NCI-H2029 treated with DMSO at 0.1 percent for 48 hours (cell line): Measurements from ENCODE around the gene ACP6.
"Not testable (repeated sequence)": the region's sequence is repeated elsewhere in the genome, so short reads cannot be mapped to it uniquely, and the experiment has no call there.

Experiments
- DNase-seq: peaks from one replicate; lab custom pipeline; 2025; lab: John Stamatoyannopoulos, UW

The ACP6 gene

DNA sequence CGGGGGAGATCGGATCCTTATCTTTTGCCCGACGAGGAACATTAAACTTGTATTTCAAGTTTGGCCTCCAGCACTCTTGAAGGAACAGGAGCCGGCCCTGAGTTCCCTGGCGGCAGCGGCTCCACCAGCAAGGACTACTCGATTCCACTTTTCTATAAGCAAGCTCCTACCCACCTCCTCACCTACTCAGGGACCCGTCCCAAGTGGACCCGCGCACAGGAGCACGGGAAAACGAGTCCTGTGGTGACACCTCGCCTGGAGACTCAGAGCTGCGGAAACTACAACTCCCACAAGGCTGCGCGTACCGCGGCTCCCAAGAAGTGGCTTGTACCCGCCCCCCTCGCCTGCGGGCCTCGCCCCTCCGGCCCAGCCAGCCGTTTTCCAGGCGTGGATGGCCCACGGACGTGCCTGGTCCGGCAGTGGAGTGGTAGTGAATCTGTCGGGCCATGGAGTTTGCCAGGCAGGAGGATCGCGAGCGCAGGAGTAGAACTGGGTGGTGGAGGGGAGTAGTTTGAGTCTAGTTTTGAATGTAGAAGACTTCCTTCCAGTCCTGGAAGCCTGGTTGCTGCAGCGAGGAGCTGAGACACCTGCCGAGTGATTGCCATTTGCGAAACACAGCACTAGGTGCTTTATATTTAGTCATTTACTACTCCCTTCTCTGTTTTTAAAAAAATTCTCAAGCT lies at the start of gene ACP6:
Gene ACP6 (minus strand): TSS at position 206 of the 683 bp plus-strand sequence. CDS start 476 bp downstream, outside the sequence.
- DNase-seq: peak; percentile 65

DNA sequence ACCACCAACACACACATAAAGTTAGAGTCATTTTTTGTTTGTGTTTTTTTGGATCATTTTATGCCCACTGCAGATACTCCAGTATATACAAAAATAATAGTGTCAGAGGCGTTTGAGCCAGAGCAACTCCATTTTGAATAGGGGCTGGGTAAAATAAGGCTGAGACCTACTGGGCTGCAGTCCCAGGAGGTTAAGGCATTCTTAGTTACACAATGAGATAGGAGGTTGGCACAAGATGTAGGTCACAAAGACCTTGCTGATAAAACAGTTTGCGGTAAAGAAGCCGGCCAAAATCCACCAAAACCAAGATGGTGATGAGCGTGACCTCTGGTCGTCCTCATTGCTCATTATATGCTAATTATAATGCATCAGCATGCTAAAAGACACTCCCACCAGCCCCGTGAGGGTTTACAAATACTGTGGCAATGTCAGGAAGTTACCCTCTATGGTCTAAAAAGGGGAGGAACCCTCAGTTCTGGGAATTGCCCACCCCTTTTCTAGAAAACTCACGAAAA lies 49.4 kb upstream of the ACP6 start:
- DNase-seq: no peak

DNA sequence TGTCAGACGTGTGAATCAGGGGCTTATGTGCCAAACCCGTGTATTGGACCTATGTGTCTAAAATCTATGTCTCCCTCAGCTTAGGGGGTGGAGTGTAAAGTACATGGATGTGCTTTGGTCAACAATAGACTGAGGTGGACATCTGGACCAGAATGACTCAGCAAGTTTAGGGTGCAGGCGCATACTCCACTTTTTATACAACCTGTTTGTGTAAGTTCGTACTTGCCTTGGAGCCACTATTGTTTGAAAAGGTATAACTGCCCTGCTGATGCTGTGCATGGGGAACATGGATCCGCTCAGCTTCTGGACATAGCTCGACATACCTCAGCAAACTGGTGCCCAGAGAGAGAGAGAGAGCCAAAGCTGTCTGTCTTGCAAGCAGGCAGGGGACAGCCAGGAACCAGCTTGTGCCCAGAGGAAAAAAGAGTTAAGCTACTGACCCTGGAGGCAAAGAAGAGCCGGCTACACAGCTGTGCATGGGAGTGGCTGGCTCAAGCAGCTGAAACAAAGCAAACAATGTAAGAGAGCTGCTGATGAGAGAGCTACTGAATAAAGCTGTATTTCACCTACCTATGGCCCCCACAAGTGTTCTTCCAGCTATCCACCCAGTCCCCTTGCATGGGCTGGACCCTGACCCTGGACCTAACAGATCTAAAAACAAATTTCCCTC lies 48.8 kb upstream of the ACP6 start:
- DNase-seq: no peak

DNA sequence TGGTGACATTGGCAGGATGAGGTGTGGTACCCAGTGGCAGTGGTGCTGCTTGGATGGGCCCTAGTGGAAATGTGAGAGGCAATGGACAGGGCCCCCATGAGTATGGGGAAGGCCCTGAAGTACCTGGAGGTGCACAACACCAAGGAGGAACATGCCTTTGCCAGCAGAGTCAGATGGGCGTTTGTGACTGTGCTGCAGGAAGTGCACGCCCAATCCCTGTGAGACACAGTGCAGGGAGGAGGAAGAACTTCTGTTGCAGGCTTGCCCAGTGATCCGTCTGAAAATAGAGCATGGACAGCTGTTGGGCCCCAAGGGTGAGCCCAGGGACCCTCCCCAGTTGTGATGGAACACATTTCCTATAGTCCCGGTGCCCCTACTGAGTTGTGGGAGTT lies 47.4 kb upstream of the ACP6 start:
- no peak for DNase-seq

DNA sequence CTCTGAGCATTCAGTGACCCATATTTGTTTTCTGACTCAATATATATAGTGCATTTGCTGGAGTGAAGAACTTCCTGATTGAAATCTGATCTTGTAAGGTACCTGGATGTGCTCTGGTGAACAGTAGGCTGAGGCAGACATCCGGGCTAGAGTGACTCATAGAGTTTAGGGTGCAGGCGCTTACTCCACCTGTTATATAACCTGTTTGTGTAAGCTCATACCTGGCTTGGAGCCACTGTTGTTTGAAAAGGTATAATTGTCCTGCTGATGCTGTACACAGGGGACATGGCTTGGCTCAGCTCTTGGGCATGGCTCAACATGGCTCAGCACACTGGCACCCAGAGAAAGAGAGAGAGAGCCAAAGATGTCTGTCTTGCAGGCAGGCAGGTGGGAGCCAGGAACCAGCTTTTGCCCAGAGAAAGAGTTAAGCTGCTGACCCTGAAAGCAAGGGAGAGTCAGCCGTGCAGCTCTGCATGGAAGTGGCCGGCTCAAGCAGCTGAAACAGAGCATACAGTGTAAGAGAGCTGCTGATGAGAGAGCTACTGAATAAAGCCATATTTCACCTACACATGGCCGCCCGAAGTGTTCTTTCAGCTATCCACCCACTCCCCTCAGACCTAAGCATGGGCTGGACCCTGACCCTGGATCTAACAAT lies 46.9 kb upstream of the ACP6 start:
- DNase-seq: peak; percentile 93

DNA sequence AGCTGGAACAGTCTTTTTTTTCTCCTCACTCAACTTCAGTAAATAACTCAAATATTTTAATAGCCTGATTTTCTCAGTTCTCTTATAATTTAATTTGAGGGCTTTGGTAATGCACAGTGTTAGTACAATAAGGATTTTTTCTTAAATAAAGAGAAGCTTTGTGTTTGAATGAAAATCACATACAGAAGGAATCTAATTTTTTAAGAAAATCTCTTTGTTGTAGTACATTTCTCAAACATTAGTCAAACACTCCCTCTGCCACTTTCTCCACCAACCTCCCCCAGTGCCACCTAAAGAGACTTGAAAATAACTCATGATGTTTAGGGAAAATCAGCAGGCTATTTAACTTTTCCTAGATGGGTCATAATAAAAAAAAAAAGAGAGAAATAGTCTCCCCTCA lies 42.3 kb upstream of the ACP6 start:
- DNase-seq: no peak

DNA sequence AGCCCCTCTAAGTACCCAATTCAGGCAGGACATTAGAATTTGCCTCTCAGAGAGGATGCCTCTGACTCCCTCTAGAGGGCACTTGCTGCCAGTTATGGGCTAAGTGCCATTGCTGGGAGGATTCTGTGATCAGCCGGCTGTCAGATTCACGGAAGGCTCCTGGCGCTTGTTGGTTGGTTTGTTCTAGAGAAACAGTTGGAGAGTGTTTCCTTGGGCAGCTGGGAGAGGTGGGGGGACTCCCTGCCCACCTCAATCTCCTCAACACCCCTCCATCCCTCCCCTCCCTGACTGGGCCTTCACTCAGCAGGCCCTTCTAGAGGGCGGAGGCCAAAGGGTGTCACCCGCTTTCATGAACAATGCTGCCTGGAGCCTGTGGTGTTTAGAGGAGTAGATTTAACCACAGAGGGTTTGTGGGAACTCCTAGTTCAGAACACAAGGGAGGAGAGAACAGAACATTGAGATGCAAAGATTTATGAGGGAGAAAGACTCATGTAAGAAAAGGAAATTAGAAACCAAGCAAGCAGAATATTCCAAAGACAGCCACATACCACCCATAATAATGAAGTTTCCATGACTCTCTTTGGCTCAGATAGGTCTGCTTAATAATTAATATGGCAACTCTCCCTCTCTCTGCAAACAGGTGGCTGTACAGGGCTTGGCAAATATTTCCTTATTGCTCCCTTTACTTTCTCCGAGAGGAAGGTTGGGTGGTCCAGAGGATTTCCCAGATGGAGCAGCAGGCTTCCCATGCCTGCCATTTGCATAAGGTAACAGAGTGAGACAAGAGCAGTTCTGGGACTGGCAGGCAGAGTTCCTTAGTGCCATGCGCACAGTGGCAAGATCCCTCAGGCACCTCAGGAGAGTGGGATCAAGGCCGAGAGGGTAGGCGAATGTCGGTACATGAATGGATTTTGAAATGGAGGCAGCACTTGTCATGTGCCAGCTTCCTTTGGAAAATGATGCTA lies 30.0 kb upstream of the ACP6 start:
- DNase-seq: peak; percentile 60

DNA sequence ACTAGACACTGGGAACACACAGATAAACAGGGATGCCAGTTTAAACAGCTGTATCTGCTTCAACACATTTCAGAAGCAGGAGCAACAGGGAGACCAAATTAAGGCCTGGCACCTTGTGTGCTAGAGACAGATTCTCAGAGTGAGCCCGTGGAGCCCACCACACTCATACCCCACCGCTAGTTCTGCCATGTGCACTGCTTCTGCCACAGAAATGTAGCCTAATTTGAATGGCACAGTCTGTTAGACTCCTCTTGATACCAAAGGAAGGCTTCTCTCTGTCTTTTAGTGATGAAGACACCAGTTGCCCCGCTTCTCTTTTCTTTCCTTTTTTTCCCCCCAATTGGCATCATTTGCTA lies 29.3 kb upstream of the ACP6 start:
- DNase-seq: no peak

DNA sequence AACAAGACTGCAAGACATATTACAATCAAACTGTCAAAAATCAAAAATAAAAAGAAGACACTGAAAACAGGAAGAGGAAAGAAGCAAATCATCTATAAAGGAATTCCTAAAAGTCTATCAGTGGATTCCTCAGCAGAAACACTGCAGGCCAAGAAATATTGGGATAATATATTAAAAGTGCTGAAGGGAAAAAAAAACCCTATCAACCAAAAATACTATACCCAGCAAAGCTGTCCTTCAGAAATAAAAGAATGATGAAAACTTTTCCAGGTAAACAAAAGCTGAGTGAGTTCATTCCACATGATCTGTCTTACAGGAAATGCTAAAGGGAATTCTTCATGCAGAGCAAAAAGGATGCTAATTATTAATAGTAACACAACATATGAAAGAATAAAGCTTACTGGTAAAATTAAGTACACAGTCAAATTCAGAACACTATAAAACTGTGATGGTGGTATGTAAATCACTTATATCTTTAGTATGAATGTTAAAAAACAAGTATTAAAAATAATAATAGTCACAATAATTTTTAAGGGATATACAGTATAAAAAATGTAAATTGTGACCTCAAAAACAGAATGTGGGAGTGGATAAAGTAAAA lies 12.9 kb upstream of the ACP6 start:
- DNase-seq: no peak

DNA sequence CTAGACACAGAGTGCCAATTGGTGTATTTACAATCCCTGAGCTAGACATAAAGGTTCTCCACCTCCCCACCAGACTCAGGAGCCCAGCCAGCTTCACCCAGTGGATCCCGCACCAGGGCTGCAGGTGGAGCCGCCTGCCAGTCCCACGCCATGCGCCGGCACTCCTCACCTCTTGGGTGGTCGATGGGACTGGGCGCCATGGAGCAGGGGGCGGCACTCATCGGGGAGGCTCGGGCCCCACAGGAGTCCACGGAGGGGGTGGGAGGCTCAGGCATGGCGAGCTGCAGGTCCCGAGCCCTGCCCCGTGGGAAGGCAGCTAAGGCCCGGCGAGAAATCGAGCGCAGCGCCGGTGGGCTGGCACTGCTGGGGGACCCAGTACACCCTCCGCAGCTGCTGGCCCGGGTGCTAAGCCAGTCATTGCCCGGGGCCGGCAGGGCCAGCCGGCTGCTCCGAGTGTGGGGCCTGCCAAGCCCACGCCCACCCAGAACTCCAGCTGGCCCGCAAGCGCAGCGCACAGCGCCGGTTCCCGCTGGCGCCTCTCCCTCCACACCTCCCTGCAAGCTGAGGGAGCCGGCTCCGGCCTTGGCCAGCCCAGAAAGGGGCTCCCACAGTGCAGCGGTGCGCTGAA lies 10.4 kb upstream of the ACP6 start:
- DNase-seq: not testable (repeated sequence)

DNA sequence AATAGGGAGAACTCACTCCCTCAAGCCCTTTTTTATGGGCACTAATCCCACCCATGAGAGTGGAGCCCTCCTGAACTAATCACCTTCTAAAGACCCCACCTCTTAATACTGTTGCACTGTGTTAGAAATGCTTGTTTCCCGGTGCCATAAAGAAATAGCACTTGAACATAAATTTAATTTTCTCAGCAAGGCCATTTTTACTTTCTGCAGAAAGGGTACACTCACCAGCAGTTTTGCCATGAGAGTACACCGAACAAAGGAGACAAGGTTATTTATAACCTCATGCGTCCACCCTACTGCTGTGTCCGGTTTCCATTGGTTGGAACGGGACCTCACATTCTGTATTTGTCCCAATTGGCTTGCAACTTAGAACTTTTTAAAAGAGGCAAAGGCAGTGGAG lies 7.4 kb upstream of the ACP6 start:
- not testable (repeated sequence) for DNase-seq

DNA sequence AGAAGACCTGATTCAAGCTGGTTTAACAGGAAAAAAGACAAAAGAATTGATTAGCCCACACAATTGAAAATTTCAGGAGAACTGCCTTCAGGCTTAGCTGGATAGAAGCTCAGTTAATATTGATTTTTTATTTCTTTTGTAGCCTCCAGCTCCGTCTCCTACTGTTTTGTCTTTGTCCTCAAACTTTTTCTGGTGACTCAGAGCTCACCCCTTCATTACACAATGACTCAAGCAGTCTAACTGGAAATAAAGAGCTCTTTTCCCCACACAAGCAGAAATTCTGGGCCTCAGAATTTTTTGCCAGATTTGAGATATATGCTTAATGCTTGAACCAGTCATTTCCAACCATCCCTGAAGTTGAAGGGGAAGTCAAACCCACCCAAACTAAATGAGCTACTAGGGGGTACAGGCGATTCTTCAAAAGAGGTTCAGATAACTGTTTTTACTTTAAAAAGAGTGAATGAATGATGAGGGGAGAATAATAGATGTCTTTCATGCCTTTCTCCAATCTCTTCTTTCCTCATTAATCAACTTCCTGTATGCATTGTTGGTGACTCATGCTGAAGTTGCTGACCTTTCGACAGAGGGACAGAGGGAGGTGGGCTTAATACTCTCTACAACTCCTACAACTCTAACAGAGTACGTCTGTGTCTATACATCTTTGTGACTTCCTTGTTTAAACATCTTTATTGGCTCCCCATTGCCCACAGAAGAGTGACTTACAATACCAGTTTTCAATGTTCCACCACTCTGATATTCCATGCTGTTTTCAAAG lies 6.2 kb upstream of the ACP6 start:
- no peak for DNase-seq

DNA sequence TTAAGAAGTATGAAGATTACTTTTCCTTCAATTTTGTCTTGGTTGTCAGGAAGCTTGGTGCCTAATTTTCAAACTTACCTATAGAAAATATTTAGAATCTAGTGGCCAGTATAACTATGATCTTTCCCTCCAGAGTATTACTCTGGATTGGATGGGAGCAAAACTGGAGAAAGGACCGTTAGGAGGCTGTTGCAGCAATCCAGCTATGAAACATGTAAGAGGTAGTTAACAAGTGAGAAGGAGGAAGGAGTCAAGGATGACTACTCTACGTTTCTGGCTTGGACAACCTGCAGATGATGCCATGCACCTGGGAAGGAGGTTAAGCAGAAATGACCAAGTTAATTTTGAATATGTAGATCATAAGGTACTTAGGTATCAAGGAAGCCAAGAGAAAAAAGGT lies 3.5 kb upstream of the ACP6 start:
- no peak for DNase-seq

DNA sequence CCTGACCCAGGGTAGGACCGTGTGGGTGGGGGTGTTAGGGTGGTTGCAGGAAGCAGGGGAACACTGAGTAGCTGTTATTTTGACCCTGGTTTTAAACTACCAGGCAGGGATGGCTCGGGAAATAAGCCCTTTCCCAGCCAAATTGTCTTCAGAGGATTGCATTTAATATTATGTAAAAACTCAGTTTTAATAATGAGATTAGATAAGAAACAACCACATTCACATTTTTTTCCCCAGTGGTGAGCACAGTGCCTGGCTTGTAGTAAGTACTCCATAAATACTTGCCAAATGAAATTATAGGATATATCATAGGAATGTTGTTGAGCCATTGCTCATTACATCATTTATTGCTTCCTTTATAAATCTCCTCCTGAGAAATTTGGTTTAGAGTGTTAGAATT lies 3.1 kb upstream of the ACP6 start:
- DNase-seq: no peak

DNA sequence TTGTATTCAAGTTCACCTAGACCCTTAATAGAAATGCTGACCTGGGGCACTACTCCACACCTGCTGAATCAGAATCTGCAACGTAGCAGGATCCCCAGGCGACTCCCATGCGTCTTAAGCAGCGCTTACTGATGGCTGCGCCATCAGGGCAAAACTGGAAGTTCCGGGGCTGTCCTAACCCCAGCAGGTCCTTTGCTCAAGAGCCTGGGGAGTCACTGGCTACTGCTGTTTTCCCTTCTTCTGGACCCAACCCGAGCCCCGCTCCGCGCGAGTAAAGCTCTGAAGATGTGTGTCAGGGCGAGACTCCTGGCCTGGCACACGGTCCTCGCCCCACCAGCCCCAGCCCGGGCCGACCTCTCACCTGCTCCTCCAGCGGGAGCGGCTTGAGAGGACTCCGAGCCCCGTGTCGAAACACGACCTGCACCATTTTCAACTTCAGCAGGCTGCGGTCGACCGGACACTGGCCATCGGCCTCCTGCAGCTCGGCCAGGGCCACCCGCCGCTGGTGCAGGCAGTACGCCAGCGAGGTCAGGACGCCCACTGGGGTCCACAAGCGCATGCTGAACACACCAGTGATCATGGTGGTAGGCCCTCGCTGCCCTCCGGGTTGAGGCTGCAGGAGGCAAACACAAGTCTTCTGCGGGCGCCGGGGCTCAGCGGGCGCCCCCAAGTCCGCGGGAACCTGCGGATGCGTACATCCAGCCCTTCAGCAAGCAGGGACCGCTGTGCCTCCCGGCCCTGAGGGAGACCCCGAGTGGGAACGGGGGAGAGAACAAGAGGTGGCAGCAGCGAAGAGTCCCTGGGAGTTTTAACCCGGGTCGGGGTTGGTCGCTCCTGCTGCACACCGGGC lies 630 bp downstream of the ACP6 start:
- no peak for DNase-seq

DNA sequence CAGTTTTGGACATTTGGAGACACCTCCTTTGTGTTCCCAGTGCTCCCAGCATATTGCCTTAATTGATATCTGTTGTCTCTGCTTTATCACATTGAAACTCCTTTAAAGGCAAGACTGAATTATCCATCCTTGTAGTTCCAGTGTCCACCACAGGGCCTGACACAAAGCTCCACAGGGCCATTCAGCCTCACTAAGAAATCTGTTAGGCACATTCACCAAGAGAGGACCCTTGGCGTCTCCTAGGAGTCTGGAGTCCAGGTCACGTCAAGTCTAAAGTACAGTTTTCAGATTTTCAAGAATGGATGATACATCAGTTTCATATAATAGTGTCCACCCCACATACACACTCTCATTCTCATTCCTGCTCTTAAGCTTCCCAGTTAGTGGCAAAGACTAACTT lies 4.8 kb downstream of the ACP6 start:
- DNase-seq: no peak

DNA sequence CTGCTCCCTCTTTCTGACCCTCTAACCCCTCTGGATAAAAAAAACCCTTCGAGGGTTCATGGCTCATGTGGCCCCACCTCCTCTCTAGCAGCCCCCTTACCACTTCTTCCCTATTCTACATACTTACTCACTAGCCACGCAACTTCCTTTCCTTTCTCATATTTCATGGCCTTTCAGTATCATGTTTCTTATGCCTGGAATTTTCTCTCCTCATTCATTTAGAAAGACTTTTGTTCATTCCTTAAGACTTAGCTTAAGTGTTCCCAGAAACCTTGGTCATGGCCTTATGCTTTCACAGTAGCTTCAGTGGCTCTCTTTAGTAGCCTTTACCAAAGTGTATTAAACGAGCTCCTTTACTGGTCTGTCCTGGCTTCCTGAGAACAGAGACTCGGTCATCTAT lies 6.1 kb downstream of the ACP6 start:
- DNase-seq: no peak

DNA sequence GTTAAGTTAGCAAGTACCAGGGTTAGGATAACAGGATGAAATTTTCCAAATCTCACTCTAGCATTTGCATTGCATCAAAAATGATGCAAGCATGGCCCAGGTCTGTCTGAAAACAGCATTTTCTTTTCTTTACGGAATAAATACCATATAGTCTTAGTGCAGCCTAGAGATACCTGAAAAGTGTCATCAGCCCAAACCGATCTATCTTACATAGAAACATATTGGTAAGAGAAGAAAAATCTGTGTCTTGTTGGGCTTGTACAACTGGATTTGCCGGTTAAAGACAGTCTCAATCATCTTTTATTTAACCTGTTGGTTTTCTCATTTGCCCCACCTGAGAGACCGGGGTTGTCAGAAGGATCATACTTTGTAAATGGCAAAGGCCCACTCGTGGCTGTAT lies 15.8 kb downstream of the ACP6 start:
- DNase-seq: no peak

DNA sequence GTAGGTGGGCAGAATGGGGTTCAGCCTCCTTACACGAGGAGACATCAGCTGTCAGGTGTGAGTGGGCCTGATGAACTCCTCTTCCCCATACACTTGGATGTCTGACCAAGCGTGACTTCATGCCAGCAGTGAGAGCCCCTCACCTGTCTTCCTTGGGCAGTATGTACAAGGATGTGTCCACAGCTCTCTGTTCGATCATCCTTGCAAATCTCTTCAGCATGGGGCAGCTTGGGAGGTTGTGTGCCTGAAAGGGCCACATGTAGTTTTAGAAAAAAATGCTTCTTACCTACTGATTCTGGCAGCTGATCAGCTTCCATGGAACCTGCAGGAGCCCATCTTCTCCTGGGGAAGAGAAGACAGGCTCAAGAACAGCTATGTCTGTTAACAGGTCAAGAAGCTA lies 18.0 kb downstream of the ACP6 start:
- DNase-seq: no peak

DNA sequence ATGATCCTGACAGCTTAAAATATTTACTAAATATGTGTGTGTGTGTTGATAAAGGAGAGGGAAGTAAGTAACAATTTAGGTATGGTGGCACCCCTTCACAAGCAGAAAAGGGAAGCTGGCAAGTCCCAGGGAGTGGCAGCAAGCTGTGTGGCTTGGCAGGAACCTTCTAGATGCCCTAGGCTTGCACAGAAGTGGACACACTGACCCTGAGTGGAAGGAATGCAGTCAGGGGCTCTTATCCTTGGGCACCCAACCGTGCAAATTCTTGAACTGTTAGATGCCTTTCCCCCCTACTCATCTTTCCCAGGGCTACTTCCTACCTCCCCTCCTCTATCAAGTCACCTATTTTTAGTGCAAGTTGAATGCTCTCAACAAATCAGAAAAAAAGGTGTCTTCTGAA lies 18.9 kb downstream of the ACP6 start:
- DNase-seq: no peak
